Muscle layer of colon (tissue), 2 donors: ENCODE results near the gene HSD17B8.

Experiments
- H3K27ac ChIP-seq: one replicate; pipeline ENCODE4 v1.7.0; 2013; ENCODE audit warnings: low read depth, mild to moderate bottlenecking, low read length, moderate library complexity
- H3K27me3 ChIP-seq, 2 donors: one replicate each; pipeline ENCODE4 v1.7.0; 2013; ENCODE audit warnings: low read length in 2 of 2, mild to moderate bottlenecking in 2 of 2; ENCODE audit not compliant: insufficient read depth in 2 of 2, control insufficient read depth in 1 of 2
- H3K36me3 ChIP-seq: one replicate; pipeline ENCODE4 v1.7.0; 2013; ENCODE audit warnings: mild to moderate bottlenecking, low read length; ENCODE audit not compliant: insufficient read depth
- H3K4me1 ChIP-seq: one replicate; pipeline ENCODE4 v1.7.0; 2013; ENCODE audit warnings: mild to moderate bottlenecking, low read length; ENCODE audit not compliant: insufficient read depth
- H3K4me3 ChIP-seq, 2 donors: one replicate each; pipeline ENCODE4 v1.7.0; 2013; ENCODE audit warnings: low read length in 2 of 2, low read depth in 1 of 2, mild to moderate bottlenecking in 1 of 2, moderate library complexity in 1 of 2
- H3K9ac ChIP-seq: one replicate; pipeline ENCODE4 v1.7.0; 2013; ENCODE audit warnings: low read length
- H3K9me3 ChIP-seq: one replicate; pipeline ENCODE4 v1.7.0; 2013; ENCODE audit warnings: mild to moderate bottlenecking, low read length
- donor health status: abdominal sarcoma.
- donor health status: Adenocarcinoma of cecum.

Gene HSD17B8

DNA sequence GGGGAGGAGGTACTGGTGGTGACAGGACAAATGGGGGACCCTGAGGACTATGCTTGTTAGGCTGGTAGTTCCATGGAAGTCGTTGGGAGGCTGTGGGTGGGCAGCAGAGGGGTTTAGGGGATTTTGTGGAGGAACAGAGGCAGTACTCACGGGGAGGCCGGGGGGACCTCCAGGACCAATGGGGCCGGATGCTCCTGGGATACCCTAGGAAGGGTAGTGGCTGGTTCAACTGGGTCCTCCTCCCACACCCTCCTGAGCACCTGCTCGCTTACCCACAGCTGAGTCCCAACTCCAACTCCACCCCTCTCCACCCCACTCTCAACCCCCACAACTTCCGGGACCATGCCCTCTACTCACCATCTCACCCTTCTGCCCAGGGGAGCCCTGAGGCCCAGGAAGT, 38.1 kb upstream of the HSD17B8 start:
- H3K9ac ChIP-seq: no peak overlapping the region
- H3K9me3 ChIP-seq: no peaks in the 10 kb centered on the region
- H3K27me3 ChIP-seq: no peaks in the 10 kb centered on the region
- H3K36me3 ChIP-seq: no peaks in the 10 kb centered on the region
- no peak overlapping the region for H3K27ac ChIP-seq
- no peak overlapping the region for H3K4me3 ChIP-seq
- H3K4me1 ChIP-seq: peaks cover 5% of the 10 kb centered on the region

DNA sequence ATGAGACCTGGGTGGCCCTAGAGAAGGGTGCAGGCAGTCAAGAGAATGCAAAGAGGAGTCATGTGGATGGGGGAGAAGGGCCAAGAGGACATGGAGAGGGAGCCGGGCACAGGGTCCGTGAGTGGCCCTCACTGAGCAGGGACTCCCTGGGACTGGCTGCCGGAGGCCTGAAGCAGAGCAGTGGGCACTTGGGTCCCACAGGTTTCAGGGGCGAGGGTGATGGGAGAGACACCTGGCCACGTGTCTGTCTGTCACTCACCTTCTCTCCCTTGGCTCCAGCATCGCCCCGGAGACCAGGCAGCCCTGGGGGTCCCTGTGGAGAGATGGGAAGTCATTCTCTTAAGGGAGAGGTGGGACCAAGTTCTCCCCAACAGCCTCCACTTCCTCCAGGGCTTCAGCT, 37.6 kb upstream of the HSD17B8 start:
- Histone ChIP-seq H3K4me3 (no peak overlapping the region), H3K27ac (no peak overlapping the region), H3K4me1 (peaks cover 4% of the 10 kb centered on the region), H3K27me3 (no peaks in the 10 kb centered on the region), H3K9me3 (no peaks in the 10 kb centered on the region), H3K9ac (no peak overlapping the region), H3K36me3 (no peaks in the 10 kb centered on the region)

DNA sequence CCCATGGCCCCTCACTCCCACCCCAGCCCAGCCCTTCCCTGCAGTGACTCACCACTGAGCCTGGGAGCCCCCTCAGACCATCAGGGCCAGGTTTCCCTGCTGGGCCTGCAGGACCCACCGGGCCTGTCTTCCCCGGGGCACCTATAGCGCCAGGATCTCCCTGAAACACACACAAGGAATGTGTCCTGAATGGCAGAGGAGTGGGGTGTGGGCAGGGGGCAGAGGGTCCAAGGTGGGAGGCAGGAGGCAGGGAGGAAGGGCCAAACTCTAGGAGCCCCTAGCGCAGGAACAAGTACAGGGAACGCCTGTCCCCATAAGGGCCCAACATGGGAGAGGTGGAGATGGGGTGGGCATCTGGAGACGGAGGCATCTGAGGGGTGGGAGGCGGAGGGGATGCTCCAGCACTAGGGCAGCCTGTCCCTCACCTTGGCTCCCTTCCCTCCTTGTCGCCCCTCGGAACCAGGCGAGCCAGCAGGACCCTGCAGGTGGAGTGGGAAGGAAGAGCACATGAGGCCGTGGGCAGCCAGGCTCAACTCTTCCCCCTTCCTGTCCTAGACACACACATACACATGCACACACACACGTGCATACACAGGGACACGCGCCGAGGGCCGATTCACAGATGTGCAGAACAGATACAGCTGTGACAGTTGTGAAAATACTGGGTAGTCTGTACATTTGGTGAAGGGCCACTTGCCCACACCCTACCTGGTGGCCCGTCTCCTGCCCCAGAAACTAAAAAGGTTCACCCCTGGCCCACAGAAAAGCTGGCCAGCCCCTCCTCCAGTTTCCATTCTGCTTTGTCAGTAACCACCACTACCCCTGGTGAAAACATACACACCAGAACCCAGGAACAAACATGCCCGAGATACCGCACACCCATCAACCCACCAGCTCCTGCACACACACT, 36.8 kb upstream of the HSD17B8 start:
- Histone ChIP-seq H3K36me3 (no peaks in the 10 kb centered on the region), H3K9ac (no peak overlapping the region), H3K4me3 (no peak overlapping the region), H3K4me1 (no peaks in the 10 kb centered on the region), H3K27ac (no peak overlapping the region), H3K27me3 (no peaks in the 10 kb centered on the region), H3K9me3 (no peaks in the 10 kb centered on the region)

DNA sequence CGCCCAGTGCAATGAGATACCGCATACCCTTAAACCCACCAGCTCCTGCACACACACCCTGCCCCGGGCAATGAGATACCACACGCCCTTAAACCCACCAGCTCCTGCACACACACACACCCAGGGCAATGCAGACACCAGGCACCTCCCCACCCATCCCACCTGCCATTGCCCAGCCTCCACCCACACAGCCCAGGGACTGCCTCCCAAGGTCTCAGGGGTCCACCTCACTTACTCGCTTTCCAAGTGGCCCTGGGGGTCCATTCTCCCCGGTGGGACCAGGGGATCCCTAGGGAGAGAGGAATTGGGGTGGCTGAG, 36.2 kb upstream of the HSD17B8 start:
- H3K4me1 ChIP-seq: no peaks in the 10 kb centered on the region
- no peak overlapping the region for H3K4me3 ChIP-seq
- no peaks in the 10 kb centered on the region for H3K9me3 ChIP-seq
- H3K27me3 ChIP-seq: no peaks in the 10 kb centered on the region
- no peak overlapping the region for H3K9ac ChIP-seq
- H3K36me3 ChIP-seq: no peaks in the 10 kb centered on the region
- H3K27ac ChIP-seq: no peak overlapping the region

DNA sequence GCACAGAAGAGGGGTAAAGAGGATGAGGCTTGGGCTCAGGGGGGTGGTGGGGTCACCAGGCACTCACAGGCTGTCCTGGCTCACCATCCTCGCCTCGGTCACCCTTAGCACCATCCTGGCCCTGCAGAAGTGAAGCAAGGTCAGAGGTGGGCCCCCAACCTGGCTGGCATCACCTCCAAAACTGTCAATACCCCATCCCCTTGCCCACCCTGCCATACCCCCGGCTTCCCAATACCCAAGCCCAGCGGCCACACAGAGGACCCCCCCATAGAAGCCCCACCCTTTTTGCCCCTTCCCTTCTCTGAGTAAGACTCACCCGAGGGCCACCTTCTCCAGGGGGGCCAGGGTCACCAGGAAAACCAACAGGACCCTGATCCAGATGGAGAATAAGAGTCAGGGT, 35.8 kb upstream of the HSD17B8 start:
- no peaks in the 10 kb centered on the region for H3K27me3 ChIP-seq
- no peak overlapping the region for H3K4me3 ChIP-seq
- no peak overlapping the region for H3K27ac ChIP-seq

DNA sequence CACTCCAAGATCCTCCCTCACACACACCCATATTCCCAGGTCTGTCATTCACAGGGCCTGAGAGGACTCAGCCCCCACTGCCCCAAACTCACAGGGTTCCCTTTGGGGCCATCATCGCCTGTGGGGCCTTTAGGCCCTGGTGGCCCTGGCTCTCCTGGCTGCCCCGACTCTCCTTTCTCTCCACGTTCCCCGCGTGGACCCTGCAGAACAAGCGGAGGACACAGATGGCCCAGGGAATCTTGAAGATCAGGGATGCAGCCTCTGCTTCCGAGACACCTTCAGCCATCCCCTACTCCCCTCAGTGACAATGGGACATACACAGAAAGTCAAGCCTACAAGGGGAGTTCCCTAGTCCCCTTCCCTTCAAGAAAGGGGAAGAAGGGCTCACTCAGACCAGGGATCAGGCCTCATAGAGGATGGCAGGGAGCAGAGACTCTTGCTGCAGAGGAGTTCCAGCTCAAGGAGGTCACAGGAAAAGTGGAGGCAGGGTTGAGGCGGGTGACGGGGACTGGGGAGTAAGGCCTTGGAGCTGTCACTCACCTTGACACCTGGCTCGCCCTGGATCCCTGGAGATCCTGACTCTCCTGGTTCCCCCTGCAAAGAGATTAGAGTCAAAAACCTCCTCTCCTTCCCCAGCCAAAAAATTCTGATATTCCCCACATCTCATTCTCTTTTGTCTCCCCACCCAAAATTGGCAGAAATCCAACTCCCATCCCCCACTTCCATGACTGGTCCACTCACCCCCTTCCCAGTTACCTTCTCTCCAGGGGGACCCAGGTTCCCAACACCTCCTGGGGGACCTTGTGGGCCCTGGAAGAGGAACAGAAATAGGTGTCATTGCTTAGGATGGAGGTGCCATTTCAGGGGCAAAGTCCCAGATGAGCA, 34.9 kb upstream of the HSD17B8 start:
- H3K4me1 ChIP-seq: no peaks in the 10 kb centered on the region
- no peaks in the 10 kb centered on the region for H3K9me3 ChIP-seq
- H3K27me3 ChIP-seq: no peaks in the 10 kb centered on the region
- no peak overlapping the region for H3K4me3 ChIP-seq
- H3K9ac ChIP-seq: no peak overlapping the region
- H3K36me3 ChIP-seq: no peaks in the 10 kb centered on the region
- H3K27ac ChIP-seq: no peak overlapping the region

More for the DNA sequence above, 35.8 kb upstream of the HSD17B8 start:
- Histone ChIP-seq H3K9ac (no peak overlapping the region), H3K4me1 (no peaks in the 10 kb centered on the region), H3K36me3 (no peaks in the 10 kb centered on the region), H3K9me3 (no peaks in the 10 kb centered on the region)

DNA sequence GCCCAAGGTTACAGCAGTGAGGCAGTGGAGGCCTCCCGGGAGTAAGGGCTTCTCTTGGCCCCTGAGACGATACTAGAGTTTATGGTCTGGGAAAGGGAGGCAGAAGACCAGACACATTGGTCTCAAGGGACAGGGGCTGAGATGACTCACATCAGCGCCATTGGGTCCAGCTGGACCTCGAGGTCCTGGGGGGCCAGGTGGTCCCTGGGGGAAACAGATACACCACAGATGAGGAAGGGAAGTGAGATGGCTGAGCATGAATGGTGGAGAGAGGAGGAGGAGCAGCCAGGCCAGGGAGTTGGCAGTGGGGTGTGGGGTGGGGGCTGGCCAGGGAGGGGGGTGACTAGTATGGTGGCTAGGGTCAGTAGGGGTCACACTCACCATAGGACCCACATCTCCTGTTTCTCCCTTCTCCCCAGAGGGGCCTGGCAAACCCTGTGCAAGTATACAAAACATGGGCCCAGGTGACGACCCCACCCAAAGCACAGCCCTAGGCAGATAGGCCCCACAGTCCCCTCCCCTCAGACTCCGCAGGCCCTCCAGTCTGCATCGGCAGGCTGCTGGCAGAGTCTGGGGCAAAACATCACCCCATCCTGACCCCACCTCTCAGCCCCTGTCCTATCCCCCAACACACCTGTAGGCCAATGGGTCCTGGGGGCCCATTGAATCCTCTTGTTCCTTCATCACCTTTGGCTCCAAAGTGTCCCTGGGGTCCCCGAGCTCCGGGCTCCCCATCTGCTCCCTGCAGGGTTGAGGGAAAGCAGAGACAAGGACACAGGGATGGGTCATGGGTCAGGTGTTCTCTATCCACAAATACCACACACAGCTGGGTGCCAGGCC, 34.1 kb upstream of the HSD17B8 start:
- Histone ChIP-seq H3K27ac (no peak overlapping the region), H3K4me3 (no peak overlapping the region), H3K27me3 (no peaks in the 10 kb centered on the region), H3K9ac (no peak overlapping the region), H3K4me1 (no peaks in the 10 kb centered on the region), H3K9me3 (no peaks in the 10 kb centered on the region), H3K36me3 (no peaks in the 10 kb centered on the region)

DNA sequence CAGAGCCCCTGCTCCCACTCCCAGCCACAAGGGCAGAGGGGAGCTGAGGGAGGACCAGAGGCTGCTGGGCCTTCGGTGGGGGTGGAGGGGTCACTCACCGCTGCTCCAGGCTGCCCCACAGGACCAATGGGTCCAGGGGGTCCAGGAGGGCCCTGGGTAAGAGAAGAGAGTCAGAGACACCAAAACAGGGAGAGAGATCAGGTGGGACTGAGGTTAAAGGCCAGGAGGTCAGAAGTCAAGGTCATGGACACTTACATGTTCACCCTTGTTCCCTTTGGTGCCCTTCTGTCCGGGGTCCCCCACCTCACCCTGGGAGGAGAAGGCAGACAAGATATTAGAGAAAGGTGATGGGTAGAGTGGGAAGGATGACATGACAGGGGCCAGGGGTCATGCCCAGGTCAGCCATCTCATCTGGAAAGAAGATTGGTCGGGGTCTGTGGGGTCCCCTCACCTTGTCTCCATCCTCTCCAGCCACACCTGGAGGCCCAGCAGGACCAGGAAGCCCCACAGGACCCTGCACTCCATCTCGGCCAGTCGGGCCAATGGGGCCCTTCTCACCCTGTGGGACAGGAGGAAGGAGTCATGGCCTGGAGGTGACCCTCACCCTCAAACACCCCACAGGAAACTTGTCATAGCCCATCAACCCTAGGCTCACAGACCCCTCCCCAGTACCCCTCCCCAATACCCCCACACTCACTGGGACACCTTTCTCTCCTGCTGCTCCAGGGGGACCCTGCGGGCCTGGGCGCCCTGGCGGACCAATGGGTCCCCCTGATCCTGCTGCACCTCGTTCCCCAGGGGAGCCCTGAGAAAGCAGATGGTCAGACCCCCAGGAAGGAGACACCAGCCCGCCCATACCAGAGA, 33.2 kb upstream of the HSD17B8 start:
- no peaks in the 10 kb centered on the region for H3K9me3 ChIP-seq
- H3K27ac ChIP-seq: no peak overlapping the region
- H3K27me3 ChIP-seq: no peaks in the 10 kb centered on the region
- no peaks in the 10 kb centered on the region for H3K4me1 ChIP-seq
- no peak overlapping the region for H3K4me3 ChIP-seq
- no peak overlapping the region for H3K9ac ChIP-seq
- H3K36me3 ChIP-seq: no peaks in the 10 kb centered on the region

DNA sequence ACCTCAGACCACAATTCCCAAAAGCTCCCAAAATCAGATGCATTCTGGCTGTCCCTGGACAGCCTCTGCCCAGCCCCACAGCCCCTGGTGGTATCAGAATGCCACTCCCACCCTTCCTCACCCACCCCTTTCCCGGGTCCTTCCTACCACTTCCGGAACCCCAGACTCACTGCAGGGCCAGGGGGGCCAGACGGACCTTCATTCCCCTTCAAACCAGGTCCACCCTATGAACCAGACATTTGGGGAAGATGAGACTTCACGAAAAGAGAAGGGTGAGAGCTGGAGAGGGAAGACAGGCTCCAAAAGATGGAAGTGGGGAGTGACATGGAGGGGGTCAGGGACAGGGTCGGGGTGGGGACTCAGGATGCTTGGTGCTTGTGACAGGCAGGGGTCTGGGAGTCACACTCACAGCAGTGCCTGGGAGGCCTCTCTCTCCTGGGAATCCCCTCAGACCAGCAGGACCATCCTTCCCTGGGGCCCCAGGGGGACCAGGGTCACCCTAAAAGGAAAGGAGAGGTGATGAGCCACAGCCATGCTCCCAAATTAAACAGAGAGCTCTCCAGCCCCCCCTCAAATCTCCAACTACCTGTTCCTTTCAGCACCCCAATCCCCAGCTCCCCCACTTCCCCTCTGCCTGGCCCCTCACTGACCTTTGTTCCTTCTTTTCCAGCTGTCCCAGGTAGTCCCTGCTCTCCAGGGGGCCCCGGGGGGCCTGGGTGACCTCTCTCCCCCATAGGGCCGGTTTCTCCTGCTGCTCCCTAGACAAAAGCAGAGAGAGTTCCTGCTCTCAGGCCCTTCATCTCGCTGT, 32.4 kb upstream of the HSD17B8 start:
- Histone ChIP-seq H3K4me1 (no peaks in the 10 kb centered on the region), H3K9me3 (no peaks in the 10 kb centered on the region), H3K27me3 (no peaks in the 10 kb centered on the region), H3K36me3 (no peaks in the 10 kb centered on the region), H3K9ac (no peak overlapping the region), H3K4me3 (no peak overlapping the region), H3K27ac (no peak overlapping the region)
